IPS DF 19.7 (cell line): ENCODE measurements around the gene FBLN2.

Source experiments
- DNase-seq: peaks from one replicate; pipeline ENCODE4 v3.0.0-alpha.2; 2013; ENCODE audit warnings: low read depth, low spot score

FBLN2 gene

DNA sequence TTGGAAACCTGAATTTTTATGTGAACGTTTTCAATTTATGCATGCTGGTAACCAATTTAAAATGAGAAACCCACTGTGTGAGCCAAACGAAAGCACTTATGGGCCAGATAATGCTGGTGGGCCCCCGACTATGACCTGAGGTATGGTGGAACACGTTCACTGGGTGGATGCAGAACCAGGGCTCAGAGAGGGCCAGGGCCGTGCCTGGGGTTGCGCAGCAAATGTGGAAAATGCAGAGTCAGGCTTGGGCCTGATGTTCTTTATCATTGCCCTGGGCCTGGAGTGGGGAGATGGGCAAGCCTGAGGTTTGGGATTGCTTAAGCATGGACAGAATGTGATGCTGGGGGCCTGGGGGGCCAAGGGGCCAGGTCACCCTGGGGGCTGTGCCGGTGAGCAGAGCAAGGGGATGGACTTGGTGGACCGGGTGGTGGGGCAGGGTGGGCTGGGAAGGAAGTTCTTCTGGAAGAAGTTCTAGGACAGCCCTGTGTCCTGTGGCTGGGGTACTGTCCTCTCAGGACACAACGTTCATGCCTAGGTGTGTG lies 17.9 kb downstream of the FBLN2 start:
- DNase-seq, result no peak

- no peak for DNase-seq
Measured at GRCh38 chr3:13567684-13568514, 19.0 kb downstream of the FBLN2 start.

- no peak for DNase-seq
Measured at GRCh38 chr3:13568515-13569028, 19.6 kb downstream of the FBLN2 start.

GRCh38 chr3:13569201-13569600 lies 20.3 kb downstream of the FBLN2 start:
- no peak for DNase-seq

GRCh38 chr3:13569641-13570390 lies 20.9 kb downstream of the FBLN2 start:
- no peak for DNase-seq

- no peak for DNase-seq
Measured at GRCh38 chr3:13570391-13571194, 21.7 kb downstream of the FBLN2 start.

DNA sequence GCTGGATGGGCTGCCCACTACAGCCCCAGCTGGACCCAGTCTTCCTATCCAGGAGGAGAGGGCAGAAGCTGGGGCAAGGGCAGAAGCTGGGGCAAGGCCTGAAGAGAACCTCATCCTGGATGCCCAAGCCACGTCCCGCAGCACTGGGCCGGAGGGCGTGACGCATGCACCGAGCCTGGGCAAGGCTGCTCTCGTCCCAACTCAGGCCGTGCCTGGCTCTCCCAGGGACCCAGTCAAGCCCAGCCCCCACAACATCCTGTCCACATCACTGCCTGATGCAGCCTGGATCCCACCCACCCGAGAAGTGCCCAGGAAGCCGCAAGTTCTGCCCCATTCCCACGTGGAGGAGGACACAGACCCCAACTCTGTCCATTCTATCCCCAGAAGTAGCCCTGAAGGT lies 22.3 kb downstream of the FBLN2 start:
- no peak for DNase-seq

GRCh38 chr3:13571831-13572750 lies 23.2 kb downstream of the FBLN2 start:
- DNase-seq, result no peak

DNA sequence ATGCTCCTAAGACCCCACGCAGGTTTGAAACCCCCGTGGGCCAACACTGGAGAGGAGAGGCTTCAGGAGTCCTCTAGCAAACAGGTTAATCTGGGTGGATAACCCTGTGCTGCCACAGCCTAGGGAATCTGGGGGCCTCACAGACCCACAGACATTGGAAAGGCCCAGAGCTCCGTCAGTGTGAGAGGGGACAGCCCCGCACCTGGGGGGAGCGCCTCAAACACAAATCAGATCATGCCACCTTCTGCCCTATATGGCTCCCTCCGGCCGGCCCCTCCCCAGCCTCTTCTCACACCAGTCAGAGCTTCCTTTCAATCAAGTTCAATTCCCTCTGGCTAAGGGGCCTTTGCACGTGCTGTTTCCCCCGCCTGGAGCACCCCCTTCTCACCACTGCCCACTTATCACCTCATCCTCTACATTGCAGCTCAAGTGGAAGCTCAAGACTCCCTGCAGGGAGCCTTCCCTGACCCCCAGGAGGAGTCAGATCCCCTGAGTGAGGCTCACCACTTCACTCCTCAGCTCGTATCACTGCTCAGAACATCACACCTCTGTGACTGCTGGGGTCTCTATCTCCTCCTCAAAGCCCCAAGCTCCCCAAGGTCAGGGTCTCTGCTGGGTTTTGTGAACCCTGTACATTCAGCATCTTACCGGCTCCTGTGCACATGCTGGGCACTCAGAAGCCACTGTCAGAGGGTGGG lies 24.1 kb downstream of the FBLN2 start:
- DNase-seq, result no peak

- no peak for DNase-seq
Measured at GRCh38 chr3:13574083-13574797, 25.3 kb downstream of the FBLN2 start.

GRCh38 chr3:13574798-13575451 lies 26.0 kb downstream of the FBLN2 start:
- no peak for DNase-seq

DNA sequence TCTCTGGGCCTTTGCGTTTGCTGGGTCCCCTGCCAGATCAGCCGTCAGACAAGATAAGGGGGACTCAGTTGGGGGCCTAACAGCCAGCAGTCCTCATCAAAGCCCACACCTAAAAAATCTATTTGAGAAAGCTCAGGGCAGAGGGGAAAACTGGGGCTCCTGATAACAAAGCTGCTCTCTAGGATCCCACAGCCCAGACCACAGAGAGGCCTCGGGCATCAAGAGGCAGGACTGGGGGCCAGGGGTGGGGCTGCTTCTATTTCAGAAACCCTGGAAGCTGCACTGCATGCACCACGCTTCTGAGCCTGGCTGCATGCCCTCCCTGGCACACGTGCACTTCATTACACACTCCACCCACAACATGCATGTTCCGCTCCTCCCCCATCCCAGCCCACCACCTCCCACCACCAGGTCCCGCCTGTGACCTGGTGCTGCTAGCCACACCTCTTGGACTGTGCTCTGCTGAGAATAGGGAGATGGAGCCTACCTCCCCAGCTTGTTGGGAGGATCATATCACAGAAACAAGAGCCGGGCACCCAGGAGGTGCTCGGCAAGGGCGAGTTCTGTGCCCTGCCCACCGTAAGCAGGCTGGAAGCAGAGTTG lies 26.6 kb downstream of the FBLN2 start:
- DNase-seq, result no peak

GRCh38 chr3:13577181-13578121 lies 28.5 kb downstream of the FBLN2 start:
- DNase-seq, result no peak

GRCh38 chr3:13578251-13578650 lies 29.3 kb downstream of the FBLN2 start:
- no peak for DNase-seq

DNA sequence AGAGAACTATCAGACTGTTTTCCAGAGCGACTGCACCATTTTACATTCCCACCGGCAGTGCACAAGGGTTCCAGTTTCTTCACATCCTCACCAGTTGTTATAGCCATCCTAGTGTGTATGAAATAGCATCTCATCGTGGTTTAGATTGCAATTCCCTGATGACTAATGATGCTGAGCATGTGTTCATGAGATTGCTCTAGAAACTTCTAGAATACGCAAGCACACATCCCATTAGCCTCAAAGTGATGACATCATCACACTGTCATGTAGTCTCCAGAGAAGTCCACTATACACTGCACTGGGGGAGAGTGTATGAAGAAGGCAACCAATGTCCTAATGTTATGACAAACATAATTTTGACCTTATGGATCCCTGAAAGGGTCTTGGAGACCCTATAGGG lies 30.1 kb downstream of the FBLN2 start:
- DNase-seq, result no peak

DNA sequence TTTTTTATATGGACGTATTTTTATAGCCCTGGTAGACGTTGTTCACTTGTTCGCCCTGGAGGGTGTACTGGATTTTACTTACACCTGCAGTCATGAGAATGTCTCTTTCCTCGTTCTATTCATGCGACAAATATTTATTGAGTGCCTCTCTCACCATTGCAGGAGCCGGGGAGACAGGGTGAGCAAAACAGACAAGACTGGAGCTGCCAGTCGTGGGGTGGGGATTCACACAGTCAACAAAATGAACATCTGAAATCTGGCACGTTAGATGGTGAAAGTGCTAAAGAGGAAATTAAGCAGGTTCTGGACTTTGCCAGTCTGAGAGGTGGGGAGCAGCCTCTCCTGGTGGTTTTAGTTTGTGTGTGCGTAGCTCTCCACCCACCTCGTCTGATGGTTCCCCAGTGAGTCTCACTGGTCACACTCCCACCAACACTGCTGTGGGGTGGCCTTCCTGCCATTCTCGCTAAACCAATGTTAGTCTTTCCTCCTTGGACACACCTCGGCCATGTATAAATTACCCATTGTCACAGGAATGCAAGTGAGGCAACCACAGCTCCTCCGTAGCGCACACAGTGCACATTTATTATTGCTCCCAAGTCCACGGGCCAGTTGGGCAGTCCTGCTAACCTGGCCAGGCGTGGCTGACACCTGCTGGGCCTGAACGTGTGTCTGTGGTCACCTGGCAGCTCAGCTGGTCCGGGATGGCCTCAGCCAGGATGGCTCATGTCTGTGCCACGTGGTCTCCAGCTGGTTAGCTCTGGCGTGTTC lies 31.5 kb downstream of the FBLN2 start:
- no peak for DNase-seq
